Psoas muscle (tissue), 8 donors: Measurements from ENCODE around the gene TMEM72. TPM values are rescaled to one million over a fixed set of nuclear protein-coding genes. Genes with fewer than 3 reads are reported as not detected.

ENCODE experiments used
- ATAC-seq, 4 donors: fragments of 200-7000 bp; cut with Tn5 transposase; one replicate each; pipeline ENCODE4 v1.9.1; 2020; ENCODE audit warnings: moderate library complexity in 3 of 4, mild to moderate bottlenecking in 2 of 4
- DNase-seq, 2 donors: peaks; one replicate each; pipeline ENCODE4 v3.0.0-alpha.2; 2020
- H3K27ac ChIP-seq: fragments of 200-600 bp; one replicate; pipeline ENCODE4 v1.8.0; 2022
- H3K27me3 ChIP-seq, 3 donors: fragments of 200-600 bp in 1 of 3; one replicate each; pipeline versions ENCODE4 v1.6.1 to v1.8.0; 2013 to 2022; ENCODE audit warnings: low read length in 2 of 3, mild to moderate bottlenecking in 2 of 3, moderate library complexity in 1 of 3; ENCODE audit not compliant: insufficient read depth in 3 of 3
- H3K36me3 ChIP-seq, 2 donors: fragments of 200-600 bp in 1 of 2; one replicate each; pipeline versions ENCODE4 v1.6.1 to v1.8.0; 2013 to 2022; ENCODE audit warnings: low read depth in 1 of 2, mild to moderate bottlenecking in 1 of 2, moderate library complexity in 1 of 2; ENCODE audit not compliant: insufficient read depth in 1 of 2
- H3K4me1 ChIP-seq: fragments of 200-600 bp; one replicate; pipeline ENCODE4 v1.8.0; 2022
- H3K4me3 ChIP-seq: fragments of 200-600 bp; one replicate; pipeline ENCODE4 v1.8.0; 2022; ENCODE audit warnings: mild to moderate bottlenecking
- H3K9me3 ChIP-seq: fragments of 200-600 bp; one replicate; pipeline ENCODE4 v1.8.0; 2022
- CTCF ChIP-seq: fragments of 200-600 bp; IDR thresholded peaks from one replicate; pipeline ENCODE4 v1.8.0; 2022; ENCODE audit warnings: antibody characterized with exemption
- WGBS, 3 donors: extraction: QIAGEN DNeasy Blood & Tissue Kit; methylation state at CpG; one replicate each; pipeline versions ENCODE4 v1.1.6 to v1.1.7; 2013; 5-methylcytosine and 5-hydroxymethylcytosine counted together
- intact Hi-C, 2 donors: fragments of 100-400 bp; cut with DNase I; formaldehyde crosslinking; loops; one replicate each; pipeline versions ENCODE4 v1.11.0 to v1.14.2; 2022
- polyA plus RNA-seq, 3 donors: library from polyadenylated mRNA; stranded (reverse); fragments of 200-250 nt; gene quantifications; one replicate each; pipeline ENCODE4 v1.2.3, GENCODE V29; 2013
- total RNA-seq, 4 donors: library from RNA; stranded (reverse); fragmentation: NEBNext Ultra II Directional in 2 of 4; extraction: Animal tissue kit (Norgen Biotek cat#: 25700) in 2 of 4; gene quantifications; one replicate each; pipeline versions ENCODE4 v1.2.1 to v1.2.4, GENCODE V29; 2021 to 2023
- donor health status: healthy with polysubstance abuse.
- donor health status: DM: no; HTN: no; CAD: no; lungs with moderate emphysema.
- donor health status: Bipolar disorder and iron deficiency.
- donor health status: healthy.
- donor health status: DM: yes; HTN: yes; CAD: no.
- donor health status: DM: no; HTN: no; CAD: no.
- donor health status: DM: no; HTN: no; CAD: no.
- donor health status: DM: yes; HTN: yes; CAD: no.

TMEM72 gene
- total and polyA plus RNA-seq, 7 donors = not detected

GRCh38 chr10:44974628-44975430 lies 63.7 kb downstream of the TMEM72 start:
- Histone ChIP-seq H3K27me3 (no peaks in the 10 kb centered on the region), H3K4me3 (peak overlapping the region; percentile 61), H3K27ac (peak overlapping the region; percentile 96), H3K36me3 (peaks cover 0 to 18% of the 10 kb centered on the region in 2 donors), H3K9me3 (no peaks in the 10 kb centered on the region), H3K4me1 (peaks cover 53% of the 10 kb centered on the region)
- peak; percentile 69 to 78 (median 70) for ATAC-seq
- TF ChIP-seq CTCF = peak; percentile 98
- intact Hi-C loops = loop anchor here (1.0 to 2.0 kb wide), 2 partner anchors 42 to 43 kb away; no protein-coding TSS in a partner anchor
- WGBS, 3 donors = 7 to 11% (median 7%) methylated on average over 42 to 46 of the region's 46 CpGs
- DNase-seq = peak; percentile 78 to 87

GRCh38 chr10:44975431-44976331 lies 64.5 kb downstream of the TMEM72 start:
- Histone ChIP-seq H3K36me3 (peaks cover 0 to 16% of the 10 kb centered on the region in 2 donors), H3K27ac (peak overlapping the region; percentile 96), H3K27me3 (no peaks in the 10 kb centered on the region), H3K4me1 (peaks cover 55% of the 10 kb centered on the region), H3K4me3 (peak overlapping the region; percentile 90), H3K9me3 (no peaks in the 10 kb centered on the region)
- DNase-seq = peak in 1 of 2 donors; percentile 66
- WGBS, 3 donors = 46% methylated on average over 10 of the region's 10 CpGs
- intact Hi-C loops = loop anchor here (1.0 to 2.0 kb wide), 2 partner anchors 43 kb away; no protein-coding TSS in a partner anchor
- no peak for ATAC-seq
- no peak for TF ChIP-seq CTCF

GRCh38 chr10:44976352-44977198 lies 65.4 kb downstream of the TMEM72 start:
- H3K4me3 ChIP-seq = peak overlapping the region; percentile 90
- no peaks in the 10 kb centered on the region for H3K9me3 ChIP-seq
- 46 to 57% (median 51%) methylated on average over 9 of the region's 9 CpGs for WGBS, 3 donors
- intact Hi-C loops = no loop called here
- H3K36me3 ChIP-seq = peaks cover 0 to 7% of the 10 kb centered on the region in 2 donors
- peak overlapping the region; percentile 96 for H3K27ac ChIP-seq
- H3K4me1 ChIP-seq = peaks cover 64% of the 10 kb centered on the region
- DNase-seq (peak in 1 of 2 donors; percentile 49), ATAC-seq (no peak)
- no peaks in the 10 kb centered on the region for H3K27me3 ChIP-seq
- no peak for TF ChIP-seq CTCF
